ENCODE results near the gene IL17B. TPM values are rescaled to one million over a fixed set of nuclear protein-coding genes. Genes with fewer than 3 reads are reported as not detected.

The IL17B gene
- total RNA-seq, 2 donors from 2014 or later, result 9.3 TPM; not detected in 1

GRCh38 chr5:149410721-149411432 is 31.8 kb upstream of the IL17B start:
- Histone ChIP-seq H3K4me1 (replicated peaks) (no peaks in the 10 kb centered on the region), H3K27me3 (replicated peaks; ENCODE audit: insufficient read depth) (no peaks in the 10 kb centered on the region), H3K27ac (peak overlapping the region; percentile 82 to 89), H3K4me3 (peak overlapping the region; percentile 37 to 44), H3K9me3 (no peaks in the 10 kb centered on the region), H3K36me3 (no peaks in the 10 kb centered on the region)
- no peak for DNase-seq (ENCODE audit: low spot score)
- intact Hi-C loops (cut with DNase I), result no loop called here
- WGBS, result 43% methylated on average over 15 of the region's 15 CpGs
- TF ChIP-seq CTCF (IDR thresholded peaks at IDR 0.05) (no peak), POLR2A (IDR thresholded peaks at IDR 0.05) (no peak), POLR2AphosphoS5 (IDR thresholded peaks at IDR 0.05) (no peak)

- DNase-seq (ENCODE audit: low spot score), result no peak
- H3K4me3 ChIP-seq, result peak overlapping the region; percentile 37 to 44
- H3K27me3 ChIP-seq (replicated peaks; ENCODE audit: insufficient read depth), result no peaks in the 10 kb centered on the region
- H3K9me3 ChIP-seq, result no peaks in the 10 kb centered on the region
- 77% methylated on average over 6 of the region's 7 CpGs for WGBS
- intact Hi-C loops (cut with DNase I), result no loop called here
- peak overlapping the region; percentile 82 to 89 for H3K27ac ChIP-seq
- TF ChIP-seq POLR2A (IDR thresholded peaks at IDR 0.05) (no peak), POLR2AphosphoS5 (IDR thresholded peaks at IDR 0.05) (no peak), CTCF (IDR thresholded peaks at IDR 0.05) (no peak)
- no peaks in the 10 kb centered on the region for H3K36me3 ChIP-seq
- no peaks in the 10 kb centered on the region for H3K4me1 ChIP-seq (replicated peaks)
Measured at GRCh38 chr5:149410071-149410470, 31.0 kb upstream of the IL17B start.

- 41% methylated on average over 6 of the region's 6 CpGs for WGBS
- Histone ChIP-seq H3K9me3 (no peaks in the 10 kb centered on the region), H3K27me3 (replicated peaks; ENCODE audit: insufficient read depth) (no peaks in the 10 kb centered on the region), H3K4me3 (peak overlapping the region; percentile 37 to 44), H3K4me1 (replicated peaks) (no peaks in the 10 kb centered on the region), H3K27ac (peak overlapping the region; percentile 82 to 89), H3K36me3 (no peaks in the 10 kb centered on the region)
- no peak for TF ChIP-seq CTCF (IDR thresholded peaks at IDR 0.05)
- TF ChIP-seq POLR2AphosphoS5 (IDR thresholded peaks at IDR 0.05), result no peak
- no peak for TF ChIP-seq POLR2A (IDR thresholded peaks at IDR 0.05)
- DNase-seq (ENCODE audit: low spot score), result no peak
- intact Hi-C loops (cut with DNase I), result no loop called here
Measured at GRCh38 chr5:149409268-149409948, 30.3 kb upstream of the IL17B start.

- TF ChIP-seq POLR2A (IDR thresholded peaks at IDR 0.05) (no peak), POLR2AphosphoS5 (IDR thresholded peaks at IDR 0.05) (no peak), CTCF (IDR thresholded peaks at IDR 0.05) (no peak)
- no peak for DNase-seq (ENCODE audit: low spot score)
- peak overlapping the region; percentile 37 to 44 for H3K4me3 ChIP-seq
- no peaks in the 10 kb centered on the region for H3K4me1 ChIP-seq (replicated peaks)
- intact Hi-C loops (cut with DNase I), result no loop called here
- no peaks in the 10 kb centered on the region for H3K27me3 ChIP-seq (replicated peaks; ENCODE audit: insufficient read depth)
- H3K9me3 ChIP-seq, result no peaks in the 10 kb centered on the region
- peak overlapping the region; percentile 82 to 89 for H3K27ac ChIP-seq
- WGBS, result 76% methylated on average over 12 of the region's 12 CpGs
- no peaks in the 10 kb centered on the region for H3K36me3 ChIP-seq
Measured at GRCh38 chr5:149408252-149409099, 29.4 kb upstream of the IL17B start.
